DND-41 (cell line): ENCODE results near the gene FGFR1OP2.

Experiments used
- CTCF ChIP-seq: IDR thresholded peaks from 2 replicates; pipeline ENCODE4 v1.5.1; 2012; ENCODE audit warnings: borderline replicate concordance, low read length, moderate library complexity, mild to moderate bottlenecking; ENCODE audit not compliant: poor library complexity, severe bottlenecking; ENCODE audit errors: extremely low read depth
- EZH2 ChIP-seq: IDR thresholded peaks from 3 replicates; pipeline ENCODE4 v1.6.1; 2012; ENCODE audit warnings: borderline replicate concordance, low read depth, mild to moderate bottlenecking, moderate library complexity, low read length, inconsistent platforms; ENCODE audit not compliant: severe bottlenecking

- TF ChIP-seq CTCF (no peak), EZH2 (no peak)
Measured at GRCh38 chr12:26918321-26919215, 19.7 kb upstream of the FGFR1OP2 start.
